Measurements from ENCODE around the gene TBC1D16.

Gene TBC1D16

DNA sequence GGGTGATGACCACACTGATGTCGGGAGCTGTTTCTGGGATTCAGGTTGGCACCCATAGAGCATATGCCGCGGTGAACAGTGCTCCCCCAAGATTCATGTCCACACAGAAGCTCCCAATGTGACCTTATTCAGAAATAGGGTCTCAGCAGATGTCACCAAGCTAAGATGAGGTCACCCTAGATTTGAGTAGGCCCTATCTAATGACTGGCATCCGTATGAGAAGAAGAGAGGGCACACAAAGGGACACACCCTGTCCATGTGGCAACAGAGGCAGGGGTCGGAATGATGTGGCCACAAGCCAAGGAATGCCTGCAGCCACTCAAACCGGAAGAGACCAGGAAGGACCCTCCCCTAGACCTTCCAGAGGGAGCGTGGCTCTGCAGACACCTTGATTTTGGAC, 35.5 kb downstream of the TBC1D16 start:
- Histone ChIP-seq H3K27me3 (ENCODE audit: insufficient read depth, low read length, poor library complexity, severe bottlenecking) (no peaks in the 10 kb centered on the region), H3K4me2 (ENCODE audit: low read depth, low read length, poor library complexity, severe bottlenecking) (no peak overlapping the region), H2AFZ (ENCODE audit: low read length) (no peak overlapping the region), H3K36me3 (ENCODE audit: insufficient read depth, low read length) (no peaks in the 10 kb centered on the region), H3K4me3 (ENCODE audit: low read length, poor library complexity, severe bottlenecking) (no peak overlapping the region), H3K4me1 (ENCODE audit: insufficient read depth, low read length, poor library complexity, severe bottlenecking) (peaks cover 40% of the 10 kb centered on the region), H4K20me1 (ENCODE audit: insufficient read depth, low read length, poor library complexity, severe bottlenecking) (no peaks in the 10 kb centered on the region), H3K9ac (ENCODE audit: low read depth, low read length, poor library complexity, severe bottlenecking) (no peak overlapping the region), H3K79me2 (ENCODE audit: insufficient read depth, low read length) (no peaks in the 10 kb centered on the region), H3K9me3 (ENCODE audit: insufficient read depth, low read depth, low read length) (no peaks in the 10 kb centered on the region), H3K9me2 (replicated peaks; ENCODE audit: low read depth, low read length) (no peaks in the 10 kb centered on the region), H3F3A (ENCODE audit: low read depth) (peaks cover 17% of the 10 kb centered on the region)
- no peak for TF ChIP-seq EZH2phosphoT487 (IDR thresholded peaks at IDR 0.05; ENCODE audit: borderline replicate concordance)
- TF ChIP-seq, protein P1, sequence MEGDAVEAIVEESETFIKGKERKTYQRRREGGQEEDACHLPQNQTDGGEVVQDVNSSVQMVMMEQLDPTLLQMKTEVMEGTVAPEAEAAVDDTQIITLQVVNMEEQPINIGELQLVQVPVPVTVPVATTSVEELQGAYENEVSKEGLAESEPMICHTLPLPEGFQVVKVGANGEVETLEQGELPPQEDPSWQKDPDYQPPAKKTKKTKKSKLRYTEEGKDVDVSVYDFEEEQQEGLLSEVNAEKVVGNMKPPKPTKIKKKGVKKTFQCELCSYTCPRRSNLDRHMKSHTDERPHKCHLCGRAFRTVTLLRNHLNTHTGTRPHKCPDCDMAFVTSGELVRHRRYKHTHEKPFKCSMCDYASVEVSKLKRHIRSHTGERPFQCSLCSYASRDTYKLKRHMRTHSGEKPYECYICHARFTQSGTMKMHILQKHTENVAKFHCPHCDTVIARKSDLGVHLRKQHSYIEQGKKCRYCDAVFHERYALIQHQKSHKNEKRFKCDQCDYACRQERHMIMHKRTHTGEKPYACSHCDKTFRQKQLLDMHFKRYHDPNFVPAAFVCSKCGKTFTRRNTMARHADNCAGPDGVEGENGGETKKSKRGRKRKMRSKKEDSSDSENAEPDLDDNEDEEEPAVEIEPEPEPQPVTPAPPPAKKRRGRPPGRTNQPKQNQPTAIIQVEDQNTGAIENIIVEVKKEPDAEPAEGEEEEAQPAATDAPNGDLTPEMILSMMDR (conservative IDR thresholded peaks at IDR 0.05; ENCODE audit: low read length): no peak

DNA sequence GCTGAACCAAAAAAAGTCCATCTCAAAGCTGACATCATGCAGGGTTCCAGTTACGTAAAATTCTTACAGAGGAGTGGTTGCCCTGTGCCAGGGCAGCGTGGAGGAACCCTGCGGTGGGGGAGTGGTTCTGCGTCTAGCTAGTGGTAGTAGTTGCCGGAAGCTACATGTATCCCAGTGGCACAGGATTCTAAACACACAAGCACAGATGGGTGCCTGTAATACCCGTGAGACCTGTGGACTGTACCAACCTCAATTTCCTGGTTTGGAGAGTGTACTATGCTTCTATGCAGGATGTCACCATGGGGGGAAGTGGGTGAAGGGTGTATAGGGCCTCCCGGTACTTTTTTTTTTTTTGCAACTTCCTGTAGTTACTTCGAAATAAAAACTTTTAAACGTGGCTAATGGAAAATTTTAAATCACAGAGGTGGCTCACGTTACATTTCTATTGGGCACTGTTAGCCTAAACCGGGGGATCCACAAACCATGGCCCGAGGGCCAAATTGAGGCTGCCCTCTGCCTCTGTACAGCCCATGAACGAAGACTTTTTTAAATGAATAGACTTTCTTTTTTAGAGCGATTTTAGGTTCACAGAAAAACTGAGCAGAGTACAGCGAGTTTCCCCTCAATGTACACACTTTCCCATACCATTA, 38.5 kb downstream of the TBC1D16 start:
- peak overlapping the region; percentile 69 for H3K9ac ChIP-seq (ENCODE audit: low read depth, low read length, poor library complexity, severe bottlenecking)
- peaks cover 49% of the 10 kb centered on the region for H3K4me1 ChIP-seq (ENCODE audit: insufficient read depth, low read length, poor library complexity, severe bottlenecking)
- no peaks in the 10 kb centered on the region; the same call in 1 of the 2 replicates for H3K79me2 ChIP-seq (ENCODE audit: insufficient read depth, low read length)
- TF ChIP-seq, protein P1 (conservative IDR thresholded peaks at IDR 0.05; ENCODE audit: low read length): no peak
- TF ChIP-seq EZH2phosphoT487 (IDR thresholded peaks at IDR 0.05; ENCODE audit: borderline replicate concordance): no peak
- H4K20me1 ChIP-seq (ENCODE audit: insufficient read depth, low read length, poor library complexity, severe bottlenecking): no peaks in the 10 kb centered on the region
- peak overlapping the region; percentile 59 for H3K4me3 ChIP-seq (ENCODE audit: low read length, poor library complexity, severe bottlenecking)
- no peaks in the 10 kb centered on the region for H3K36me3 ChIP-seq (ENCODE audit: insufficient read depth, low read length)
- H3K9me3 ChIP-seq (ENCODE audit: insufficient read depth, low read depth, low read length): no peaks in the 10 kb centered on the region
- no peaks in the 10 kb centered on the region for H3K27me3 ChIP-seq (ENCODE audit: insufficient read depth, low read length, poor library complexity, severe bottlenecking)
- H3K4me2 ChIP-seq (ENCODE audit: low read depth, low read length, poor library complexity, severe bottlenecking): peak overlapping the region; percentile 74
- H3F3A ChIP-seq (ENCODE audit: low read depth): peaks cover 17% of the 10 kb centered on the region
- H3K9me2 ChIP-seq (replicated peaks; ENCODE audit: low read depth, low read length): no peaks in the 10 kb centered on the region
- H2AFZ ChIP-seq (ENCODE audit: low read length): peak overlapping the region; percentile 56; the same call in 1 of the 2 replicates

DNA sequence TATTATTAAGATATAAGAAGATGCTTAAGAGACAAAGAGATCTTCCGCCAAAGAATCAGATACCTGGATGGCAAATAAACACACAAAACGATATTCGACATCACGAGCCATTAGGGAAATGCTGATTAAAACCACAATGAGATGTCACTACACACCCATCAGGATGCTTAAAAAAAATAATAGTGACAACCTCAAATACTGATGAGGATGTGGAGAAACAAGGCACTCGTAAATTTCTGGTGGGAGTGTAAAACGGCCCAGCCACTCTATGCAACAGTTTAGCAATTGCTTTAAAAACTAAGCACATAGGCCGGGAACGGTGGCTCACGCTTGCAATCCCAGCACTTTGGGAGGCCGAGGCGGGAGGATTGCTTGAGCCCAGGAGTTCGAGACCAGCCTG, 39.4 kb downstream of the TBC1D16 start:
- Histone ChIP-seq H3K9me3 (ENCODE audit: insufficient read depth, low read depth, low read length) (no peaks in the 10 kb centered on the region), H2AFZ (ENCODE audit: low read length) (no peak overlapping the region), H3F3A (ENCODE audit: low read depth) (peaks cover 17% of the 10 kb centered on the region), H3K36me3 (ENCODE audit: insufficient read depth, low read length) (no peaks in the 10 kb centered on the region), H3K79me2 (ENCODE audit: insufficient read depth, low read length) (no peaks in the 10 kb centered on the region; the same call in 1 of the 2 replicates), H3K4me3 (ENCODE audit: low read length, poor library complexity, severe bottlenecking) (peak overlapping the region; percentile 59), H3K27me3 (ENCODE audit: insufficient read depth, low read length, poor library complexity, severe bottlenecking) (no peaks in the 10 kb centered on the region), H3K9me2 (replicated peaks; ENCODE audit: low read depth, low read length) (no peaks in the 10 kb centered on the region), H3K4me2 (ENCODE audit: low read depth, low read length, poor library complexity, severe bottlenecking) (peak overlapping the region; percentile 74), H4K20me1 (ENCODE audit: insufficient read depth, low read length, poor library complexity, severe bottlenecking) (no peaks in the 10 kb centered on the region), H3K4me1 (ENCODE audit: insufficient read depth, low read length, poor library complexity, severe bottlenecking) (peaks cover 54% of the 10 kb centered on the region), H3K9ac (ENCODE audit: low read depth, low read length, poor library complexity, severe bottlenecking) (peak overlapping the region; percentile 68)
- no peak for TF ChIP-seq EZH2phosphoT487 (IDR thresholded peaks at IDR 0.05; ENCODE audit: borderline replicate concordance)
- TF ChIP-seq, protein P1 (conservative IDR thresholded peaks at IDR 0.05; ENCODE audit: low read length): no peak

Measured in Loucy (cell line).